ENCODE results near the gene ZKSCAN4.
A peak's percentile ranks its signal among the peaks of the same experiment; 100 is the strongest.

The ZKSCAN4 gene

GRCh38 chr6:28220257-28221133 lies 31.6 kb downstream of the ZKSCAN4 start:
- no peak overlapping the region for H3K27ac ChIP-seq
- H3K9ac ChIP-seq = no peak overlapping the region
- no peaks in the 10 kb centered on the region for H4K20me1 ChIP-seq
- no peak overlapping the region for H3K4me3 ChIP-seq
- H3K27me3 ChIP-seq = peaks cover 45 to 86% (median 74%) of the 10 kb centered on the region in 11 experiments
- peaks cover 0 to 28% (median 5%) of the 10 kb centered on the region in 11 experiments; a peak in 9 of 22 replicates for H3K9me3 ChIP-seq (replicated peaks in 1 of 11)
- peaks cover 0 to 12% (median 2%) of the 10 kb centered on the region in 10 experiments; a peak in 6 of 20 replicates for H3K4me1 ChIP-seq
- no peak for TF ChIP-seq Cebpa-rat (IDR thresholded peaks at IDR 0.05)
- no peaks in the 10 kb centered on the region for H3K36me3 ChIP-seq
- H3K4me2 ChIP-seq = no peak overlapping the region

GRCh38 chr6:28218312-28219248 lies 33.5 kb downstream of the ZKSCAN4 start:
- no peak overlapping the region for H3K27ac ChIP-seq
- peak overlapping the region in 1 of 11 experiments; percentile 31; a peak in 2 of 22 replicates for H3K9ac ChIP-seq
- TF ChIP-seq Cebpa-rat (IDR thresholded peaks at IDR 0.05) = no peak
- peaks cover 0 to 8% (median 2%) of the 10 kb centered on the region in 10 experiments; a peak in 2 of 20 replicates for H3K4me1 ChIP-seq
- peak overlapping the region; percentile 18 to 66 (median 47); a peak in 17 of 22 replicates for H3K4me2 ChIP-seq
- H4K20me1 ChIP-seq = no peaks in the 10 kb centered on the region
- H3K9me3 ChIP-seq (replicated peaks in 1 of 11) = peaks cover 0 to 23% (median 0%) of the 10 kb centered on the region in 11 experiments; a peak in 5 of 22 replicates
- no peaks in the 10 kb centered on the region for H3K36me3 ChIP-seq
- peaks cover 47 to 86% (median 77%) of the 10 kb centered on the region in 11 experiments for H3K27me3 ChIP-seq
- peak overlapping the region in 6 of 10 experiments; percentile 40 to 63 (median 42); a peak in 11 of 20 replicates for H3K4me3 ChIP-seq

GRCh38 chr6:28217890-28218289 lies 34.2 kb downstream of the ZKSCAN4 start:
- Histone ChIP-seq H3K4me2 (peak overlapping the region in 10 of 11 experiments; percentile 18 to 66 (median 47); a peak in 11 of 22 replicates), H3K27ac (no peak overlapping the region), H3K4me1 (peaks cover 0 to 13% (median 2%) of the 10 kb centered on the region in 10 experiments; a peak in 6 of 20 replicates), H3K9ac (no peak overlapping the region), H4K20me1 (no peaks in the 10 kb centered on the region), H3K36me3 (no peaks in the 10 kb centered on the region), H3K27me3 (peaks cover 54 to 91% (median 80%) of the 10 kb centered on the region in 11 experiments), H3K4me3 (0 out of 20 replicates have a peak overlapping the region, but pooled peaks of 3 of the 10 experiments have one; percentile 42 to 54 (median 42)), H3K9me3 (replicated peaks in 1 of 11) (peaks cover 0 to 23% (median 1%) of the 10 kb centered on the region in 11 experiments; a peak in 6 of 22 replicates)
- TF ChIP-seq Cebpa-rat (IDR thresholded peaks at IDR 0.05) = no peak

- no peak for TF ChIP-seq Cebpa-rat (IDR thresholded peaks at IDR 0.05)
- no peaks in the 10 kb centered on the region for H4K20me1 ChIP-seq
- peaks cover 0 to 21% (median 4%) of the 10 kb centered on the region in 10 experiments; a peak in 6 of 20 replicates for H3K4me1 ChIP-seq
- no peak overlapping the region for H3K4me3 ChIP-seq
- peaks cover 0 to 40% (median 13%) of the 10 kb centered on the region in 11 experiments; a peak in 10 of 22 replicates for H3K9me3 ChIP-seq (replicated peaks in 1 of 11)
- no peak overlapping the region for H3K27ac ChIP-seq
- peaks cover 78 to 100% (median 99%) of the 10 kb centered on the region in 11 experiments for H3K27me3 ChIP-seq
- H3K36me3 ChIP-seq = no peaks in the 10 kb centered on the region
- H3K9ac ChIP-seq = no peak overlapping the region
- peak overlapping the region in 1 of 11 experiments; percentile 11; a peak in 1 of 22 replicates for H3K4me2 ChIP-seq
These were observed 36.6 kb downstream of the ZKSCAN4 start for GRCh38 chr6:28215425-28215824.

- Histone ChIP-seq H3K27ac (no peak overlapping the region), H4K20me1 (no peaks in the 10 kb centered on the region), H3K9ac (no peak overlapping the region), H3K36me3 (no peaks in the 10 kb centered on the region), H3K4me2 (peak overlapping the region in 4 of 11 experiments; percentile 46 to 75 (median 60); a peak in 8 of 22 replicates), H3K27me3 (peaks cover 73 to 93% (median 87%) of the 10 kb centered on the region in 11 experiments), H3K4me3 (0 out of 20 replicates have a peak overlapping the region, but pooled peaks of 2 of the 10 experiments have one; percentile 20 to 35), H3K4me1 (peaks cover 0 to 18% (median 4%) of the 10 kb centered on the region in 10 experiments; a peak in 6 of 20 replicates), H3K9me3 (replicated peaks in 1 of 11) (peaks cover 3 to 41% (median 22%) of the 10 kb centered on the region in 11 experiments)
- no peak for TF ChIP-seq Cebpa-rat (IDR thresholded peaks at IDR 0.05)
These were observed 38.9 kb downstream of the ZKSCAN4 start for GRCh38 chr6:28213213-28213523.

GRCh38 chr6:28212510-28213212 lies 39.4 kb downstream of the ZKSCAN4 start:
- Histone ChIP-seq H3K4me2 (peak overlapping the region in 7 of 11 experiments; percentile 25 to 75 (median 46); a peak in 13 of 22 replicates), H3K9ac (no peak overlapping the region), H3K27ac (no peak overlapping the region), H3K4me1 (peaks cover 0 to 15% (median 3%) of the 10 kb centered on the region in 10 experiments; a peak in 5 of 20 replicates), H4K20me1 (no peaks in the 10 kb centered on the region), H3K4me3 (peak overlapping the region in 4 of 10 experiments; percentile 20 to 35 (median 26); a peak in 4 of 20 replicates), H3K27me3 (peaks cover 71 to 93% (median 87%) of the 10 kb centered on the region in 11 experiments), H3K9me3 (replicated peaks in 1 of 11) (peaks cover 8 to 42% (median 27%) of the 10 kb centered on the region in 11 experiments), H3K36me3 (no peaks in the 10 kb centered on the region; a peak in 1 of 22 replicates)
- no peak for TF ChIP-seq Cebpa-rat (IDR thresholded peaks at IDR 0.05)

- peaks cover 0 to 15% (median 3%) of the 10 kb centered on the region in 10 experiments; a peak in 5 of 20 replicates for H3K4me1 ChIP-seq
- no peak overlapping the region for H3K9ac ChIP-seq
- H3K27ac ChIP-seq = no peak overlapping the region
- H4K20me1 ChIP-seq = no peaks in the 10 kb centered on the region
- H3K9me3 ChIP-seq (replicated peaks in 1 of 11) = peaks cover 15 to 49% (median 34%) of the 10 kb centered on the region in 11 experiments
- H3K27me3 ChIP-seq = peaks cover 76 to 93% (median 85%) of the 10 kb centered on the region in 11 experiments
- no peak for TF ChIP-seq Cebpa-rat (IDR thresholded peaks at IDR 0.05)
- H3K36me3 ChIP-seq = no peaks in the 10 kb centered on the region; a peak in 1 of 22 replicates
- peak overlapping the region in 7 of 11 experiments; percentile 25 to 75 (median 46); a peak in 10 of 22 replicates for H3K4me2 ChIP-seq
- peak overlapping the region in 4 of 10 experiments; percentile 20 to 35 (median 26); a peak in 4 of 20 replicates for H3K4me3 ChIP-seq
These were observed 40.1 kb downstream of the ZKSCAN4 start for GRCh38 chr6:28211840-28212509.

All from BLaER1 treated with 17β-estradiol and CSF1 and Interleukin-3, amounts not matched to agents 10 nM and 100 nM (cell line).